Mesendoderm (in vitro differentiated cells): ENCODE results near the gene TTL.
"Not testable (repeated sequence)": the region's sequence is repeated elsewhere in the genome, so short reads cannot be mapped to it uniquely, and the experiment has no call there.

Source experiments
- DNase-seq: peaks from one replicate; pipeline ENCODE4 v3.0.0; 2013
- H2AK5ac ChIP-seq: 2 replicates; pipeline ENCODE4 v1.6.1; 2013; ENCODE audit warnings: low read length, inconsistent platforms
- H2BK120ac ChIP-seq: 2 replicates; pipeline ENCODE4 v1.6.1; 2013; ENCODE audit warnings: low read depth, mild to moderate bottlenecking, low read length, moderate library complexity, mixed read lengths
- H2BK15ac ChIP-seq: replicated peaks from 2 replicates; pipeline ENCODE4 v1.6.1; 2013; ENCODE audit warnings: low read depth, mild to moderate bottlenecking, moderate library complexity
- H2BK5ac ChIP-seq: 2 replicates; pipeline ENCODE4 v1.6.1; 2013; ENCODE audit warnings: low read length, inconsistent platforms
- H3K18ac ChIP-seq: 2 replicates; pipeline ENCODE4 v1.6.1; 2013; ENCODE audit warnings: mild to moderate bottlenecking, low read length, mixed read lengths
- H3K23ac ChIP-seq: one replicate; pipeline ENCODE4 v1.6.1; 2013; ENCODE audit warnings: low read length
- H3K27ac ChIP-seq: 2 replicates; pipeline ENCODE4 v1.5.1; 2013; ENCODE audit warnings: low read depth, mild to moderate bottlenecking, inconsistent platforms, low read length, moderate library complexity
- H3K27me3 ChIP-seq: 2 replicates; pipeline ENCODE4 v1.6.1; 2013; ENCODE audit warnings: low read length, control low read depth, mild to moderate bottlenecking, inconsistent platforms; ENCODE audit not compliant: insufficient read depth, poor library complexity
- H3K36me3 ChIP-seq: 2 replicates; pipeline ENCODE4 v1.6.1; 2013; ENCODE audit warnings: low read length, inconsistent platforms; ENCODE audit not compliant: control insufficient read depth, insufficient read depth
- H3K4ac ChIP-seq: one replicate; pipeline ENCODE4 v1.6.1; 2013; ENCODE audit warnings: low read depth, mild to moderate bottlenecking, low read length, moderate library complexity
- H3K4me1 ChIP-seq: 2 replicates; pipeline ENCODE4 v1.6.1; 2013; ENCODE audit warnings: low read depth, low read length, inconsistent platforms; ENCODE audit not compliant: control insufficient read depth
- H3K4me2 ChIP-seq: 2 replicates; pipeline ENCODE4 v1.6.1; 2013; ENCODE audit warnings: low read length
- H3K4me3 ChIP-seq: 2 replicates; pipeline ENCODE4 v1.5.1; 2013; ENCODE audit warnings: mild to moderate bottlenecking, low read length
- H3K56ac ChIP-seq: one replicate; pipeline ENCODE4 v1.6.1; 2013; ENCODE audit warnings: low read length
- H3K79me1 ChIP-seq: 2 replicates; pipeline ENCODE4 v1.6.1; 2013; ENCODE audit warnings: low read length, inconsistent platforms
- H3K79me2 ChIP-seq: 2 replicates; pipeline ENCODE4 v1.6.1; 2013; ENCODE audit warnings: mild to moderate bottlenecking, low read length; ENCODE audit not compliant: control insufficient read depth, insufficient read depth
- H3K9ac ChIP-seq: 2 replicates; pipeline ENCODE4 v1.6.1; 2013; ENCODE audit warnings: low read length, inconsistent platforms
- H4K5ac ChIP-seq: one replicate; pipeline ENCODE4 v1.6.1; 2013; ENCODE audit warnings: low read length
- H4K8ac ChIP-seq: one replicate; pipeline ENCODE4 v1.6.1; 2013; ENCODE audit warnings: low read depth, mild to moderate bottlenecking, control low read depth, low read length, moderate library complexity
- WGBS: extraction: QIAGEN DNeasy Blood & Tissue Kit; methylation state at CpG from one replicate; pipeline ENCODE4 v1.1.7; 2013; ENCODE audit warnings: low lambda C conversion rate, missing lambda C conversion rate; ENCODE audit not compliant: insufficient coverage; ENCODE audit errors: extremely low coverage; 5-methylcytosine and 5-hydroxymethylcytosine counted together

Gene TTL

DNA sequence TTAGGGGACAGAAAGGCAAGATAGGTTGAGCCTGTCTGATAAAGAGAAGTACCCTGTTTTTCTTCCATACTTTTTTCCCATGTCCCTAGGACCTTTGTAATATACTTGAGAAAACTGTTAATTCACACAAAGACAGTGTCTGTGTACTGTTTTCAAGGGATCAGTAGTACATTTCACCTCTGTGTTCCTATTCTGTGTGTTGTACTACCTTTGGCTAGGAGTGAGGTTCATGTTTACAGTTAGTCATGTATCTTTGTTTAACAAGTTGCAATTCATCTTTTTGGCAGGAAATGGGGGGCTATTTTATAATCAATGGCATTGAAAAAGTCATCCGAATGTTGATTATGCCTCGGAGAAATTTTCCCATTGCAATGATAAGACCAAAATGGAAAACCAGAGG lies 67.0 kb downstream of the TTL start:
- Histone ChIP-seq H3K4me1 (no peaks in the 10 kb centered on the region), H3K4me3 (no peak overlapping the region), H3K27ac (no peak overlapping the region), H3K56ac (no peak overlapping the region), H2BK15ac (no peak overlapping the region), H4K8ac (no peak overlapping the region), H4K5ac (no peak overlapping the region), H2BK120ac (no peak overlapping the region), H3K27me3 (no peaks in the 10 kb centered on the region), H3K18ac (no peak overlapping the region), H2AK5ac (no peak overlapping the region), H3K23ac (no peak overlapping the region), H3K4me2 (no peak overlapping the region), H3K9ac (no peak overlapping the region), H3K4ac (no peak overlapping the region), H3K36me3 (peaks cover 11% of the 10 kb centered on the region), H3K79me2 (peaks cover 16% of the 10 kb centered on the region), H3K79me1 (peaks cover 5% of the 10 kb centered on the region), H2BK5ac (no peak overlapping the region)
- WGBS, result no CpG with 5 or more reads among the region's 2 CpGs
- no peak for DNase-seq

DNA sequence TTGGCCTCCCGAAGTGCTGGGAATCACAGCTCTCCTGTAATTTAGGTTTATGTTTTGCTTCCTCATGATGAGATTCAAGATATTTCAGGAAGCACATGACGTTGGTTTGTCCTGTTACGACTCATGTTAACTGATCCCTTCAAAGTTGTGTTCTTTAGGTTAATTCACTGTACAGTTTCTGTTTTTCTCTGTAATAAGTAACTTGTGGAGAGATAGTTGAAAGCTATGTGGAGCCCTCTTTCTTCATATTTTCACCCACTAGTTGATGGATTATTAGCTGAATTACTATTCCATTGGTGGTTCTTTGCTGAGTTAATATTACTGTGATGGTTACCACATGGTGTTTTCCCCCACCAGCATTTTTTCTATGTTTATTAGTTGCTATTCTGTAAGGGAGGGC lies 84.1 kb downstream of the TTL start:
- Histone ChIP-seq H3K79me2 (no peaks in the 10 kb centered on the region), H3K23ac (no peak overlapping the region), H2BK120ac (no peak overlapping the region), H3K4me1 (no peaks in the 10 kb centered on the region), H3K27me3 (no peaks in the 10 kb centered on the region), H3K36me3 (peaks cover 15% of the 10 kb centered on the region), H3K18ac (no peak overlapping the region), H3K4ac (no peak overlapping the region), H3K27ac (no peak overlapping the region), H4K5ac (no peak overlapping the region), H3K56ac (no peak overlapping the region), H3K4me2 (no peak overlapping the region), H3K4me3 (no peak overlapping the region), H3K79me1 (peaks cover 1% of the 10 kb centered on the region), H2BK15ac (no peak overlapping the region), H4K8ac (no peak overlapping the region), H3K9ac (no peak overlapping the region), H2BK5ac (no peak overlapping the region), H2AK5ac (no peak overlapping the region)
- no CpG with 5 or more reads among the region's 3 CpGs for WGBS
- DNase-seq, result no peak

DNA sequence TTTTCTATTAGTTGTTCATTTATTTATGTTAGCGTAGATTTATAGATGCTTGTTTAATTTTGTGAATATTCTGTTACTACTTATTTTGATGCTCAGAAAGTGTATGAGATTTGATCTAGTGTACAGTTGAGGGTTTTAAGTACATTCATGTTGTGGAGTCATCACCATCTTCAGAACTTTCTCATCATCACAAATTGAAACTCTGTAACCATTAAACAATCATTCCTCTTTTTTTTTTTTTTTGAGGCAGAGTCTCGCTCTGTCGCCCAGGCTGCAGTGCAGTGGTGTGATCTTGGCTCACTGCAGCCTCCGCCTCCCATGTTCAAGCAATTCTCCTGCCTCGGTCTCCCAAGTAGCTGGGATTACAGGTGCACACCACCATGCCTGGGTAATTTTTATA lies 84.6 kb downstream of the TTL start:
- H3K23ac ChIP-seq, H2BK15ac ChIP-seq, H3K79me2 ChIP-seq, H3K56ac ChIP-seq, DNase-seq, H3K27me3 ChIP-seq, H3K4ac ChIP-seq, H3K79me1 ChIP-seq, H3K4me3 ChIP-seq, H3K9ac ChIP-seq, H3K27ac ChIP-seq, H4K8ac ChIP-seq, H3K4me1 ChIP-seq, H3K4me2 ChIP-seq, H3K18ac ChIP-seq, H4K5ac ChIP-seq, H2BK5ac ChIP-seq, H2AK5ac ChIP-seq, H2BK120ac ChIP-seq: not testable (repeated sequence)
- WGBS, result no CpG with 5 or more reads among the region's 5 CpGs
- H3K36me3 ChIP-seq, result peaks cover 15% of the 10 kb centered on the region

DNA sequence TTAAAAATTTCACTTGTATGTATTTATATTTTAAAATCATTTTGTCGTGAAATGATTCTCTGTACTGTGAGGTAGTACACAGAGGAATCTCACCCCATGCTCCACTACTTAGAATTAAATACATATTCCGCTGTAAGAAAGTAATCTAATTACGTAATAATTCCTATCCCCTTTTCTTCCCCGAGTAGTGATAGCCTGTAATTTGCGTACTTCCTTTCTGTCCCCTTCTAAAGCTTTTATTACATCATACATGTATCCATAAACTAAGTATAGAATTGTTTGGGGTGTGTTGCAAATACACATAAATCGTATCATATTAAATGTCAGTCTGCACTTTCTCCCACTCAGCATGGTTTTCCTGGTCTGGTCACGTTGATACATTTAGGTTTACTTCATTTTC lies 90.0 kb downstream of the TTL start:
- Histone ChIP-seq H2BK15ac (no peak overlapping the region), H3K23ac (no peak overlapping the region), H3K9ac (no peak overlapping the region), H3K79me1 (peaks cover 1% of the 10 kb centered on the region), H3K4me2 (no peak overlapping the region), H2BK5ac (no peak overlapping the region), H3K36me3 (peaks cover 17% of the 10 kb centered on the region), H2BK120ac (no peak overlapping the region), H3K27me3 (no peaks in the 10 kb centered on the region), H2AK5ac (no peak overlapping the region), H3K79me2 (no peaks in the 10 kb centered on the region), H3K4me3 (no peak overlapping the region), H3K4ac (no peak overlapping the region), H3K18ac (no peak overlapping the region), H4K8ac (no peak overlapping the region), H3K4me1 (no peaks in the 10 kb centered on the region), H3K56ac (no peak overlapping the region), H3K27ac (no peak overlapping the region), H4K5ac (no peak overlapping the region)
- DNase-seq, result no peak
- WGBS, result 100% methylated on average over 3 of the region's 7 CpGs

DNA sequence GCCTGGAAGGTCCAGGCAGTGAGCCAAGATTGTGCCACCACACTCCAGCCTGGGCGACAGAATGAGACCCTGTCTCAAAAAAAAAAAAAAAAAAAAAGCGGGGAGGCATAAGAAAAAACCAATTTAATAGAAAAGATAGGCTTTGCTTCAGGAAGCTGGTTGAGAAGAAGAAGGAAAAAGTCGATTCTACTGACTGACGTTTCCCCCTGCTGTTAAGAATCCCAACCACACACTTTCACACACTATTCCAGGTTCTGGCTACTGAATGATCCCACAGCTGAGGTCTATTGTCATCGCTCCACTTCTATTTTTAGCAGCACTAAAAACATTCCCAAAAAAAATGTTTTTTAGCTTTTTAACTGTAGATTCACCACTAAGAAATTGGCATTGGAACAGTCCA lies 95.8 kb downstream of the TTL start:
- no peaks in the 10 kb centered on the region for H3K4me1 ChIP-seq
- no peak overlapping the region for H2BK15ac ChIP-seq
- H3K18ac ChIP-seq, result no peak overlapping the region
- H3K27me3 ChIP-seq, result no peaks in the 10 kb centered on the region
- H3K79me1 ChIP-seq, result no peaks in the 10 kb centered on the region
- no peaks in the 10 kb centered on the region for H3K79me2 ChIP-seq
- no peak overlapping the region for H3K4ac ChIP-seq
- peak; percentile 42 for DNase-seq
- no peak overlapping the region for H3K4me2 ChIP-seq
- peaks cover 8% of the 10 kb centered on the region for H3K36me3 ChIP-seq
- no peak overlapping the region for H2AK5ac ChIP-seq
- WGBS, result no CpG with 5 or more reads among the region's 5 CpGs
- no peak overlapping the region for H2BK120ac ChIP-seq
- H3K4me3 ChIP-seq, result no peak overlapping the region
- H2BK5ac ChIP-seq, result no peak overlapping the region
- H4K8ac ChIP-seq, result no peak overlapping the region
- H4K5ac ChIP-seq, result no peak overlapping the region
- no peak overlapping the region for H3K23ac ChIP-seq
- no peak overlapping the region for H3K9ac ChIP-seq
- H3K27ac ChIP-seq, result no peak overlapping the region
- H3K56ac ChIP-seq, result no peak overlapping the region

DNA sequence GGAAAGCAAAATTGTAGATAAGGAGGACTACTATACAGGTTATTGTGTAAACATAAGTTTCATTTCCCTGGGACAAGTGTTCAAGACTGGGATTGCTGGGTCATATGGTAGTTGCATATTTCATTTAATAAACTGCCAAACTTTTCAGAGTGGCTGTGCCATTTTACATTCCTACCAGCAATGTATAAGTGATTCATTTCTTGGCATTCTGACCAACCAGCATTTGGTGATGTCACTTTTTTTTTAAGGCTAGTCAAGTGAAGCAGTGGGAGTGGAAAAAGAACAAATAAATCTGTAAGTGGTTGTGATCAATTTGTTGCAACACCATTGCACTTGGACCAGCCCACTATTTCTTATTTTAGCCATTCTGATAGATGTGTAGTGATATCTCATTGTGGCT lies 97.3 kb downstream of the TTL start:
- Histone ChIP-seq H2BK15ac (no peak overlapping the region), H3K18ac (no peak overlapping the region), H3K79me2 (no peaks in the 10 kb centered on the region), H3K36me3 (peaks cover 8% of the 10 kb centered on the region), H3K4me2 (no peak overlapping the region), H2BK5ac (no peak overlapping the region), H2BK120ac (no peak overlapping the region), H3K79me1 (no peaks in the 10 kb centered on the region), H4K5ac (no peak overlapping the region), H4K8ac (no peak overlapping the region), H3K27me3 (no peaks in the 10 kb centered on the region), H3K9ac (no peak overlapping the region), H3K4ac (no peak overlapping the region), H2AK5ac (no peak overlapping the region), H3K23ac (no peak overlapping the region), H3K4me1 (peaks cover 4% of the 10 kb centered on the region), H3K4me3 (no peak overlapping the region), H3K56ac (no peak overlapping the region), H3K27ac (no peak overlapping the region)
- DNase-seq, result no peak
